HUES64 (cell line): Measurements from ENCODE around the gene MARCHF11.

ENCODE experiments used
- H3K27ac ChIP-seq: 2 replicates; pipeline ENCODE4 v1.7.0; 2013; ENCODE audit warnings: low read depth, low read length, inconsistent platforms
- H3K27me3 ChIP-seq: 2 replicates; pipeline ENCODE4 v1.6.1; 2013; ENCODE audit warnings: mild to moderate bottlenecking, low read length; ENCODE audit not compliant: insufficient read depth
- H3K36me3 ChIP-seq: 2 replicates; pipeline ENCODE4 v1.6.1; 2013; ENCODE audit warnings: mild to moderate bottlenecking, low read length; ENCODE audit not compliant: insufficient read depth
- H3K4me1 ChIP-seq: 2 replicates; pipeline ENCODE4 v1.6.1; 2013; ENCODE audit warnings: mild to moderate bottlenecking, low read length, moderate library complexity; ENCODE audit not compliant: insufficient read depth
- H3K4me3 ChIP-seq: 2 replicates; pipeline ENCODE4 v1.5.1; 2013; ENCODE audit warnings: mild to moderate bottlenecking, low read length, moderate library complexity
- H3K9ac ChIP-seq: 2 replicates; pipeline ENCODE4 v1.6.1; 2013; ENCODE audit warnings: mild to moderate bottlenecking, low read depth, low read length
- H3K9me3 ChIP-seq: 2 replicates; pipeline ENCODE4 v1.6.1; 2013; ENCODE audit warnings: low read depth, low read length; ENCODE audit not compliant: insufficient read depth
- WGBS: fragments of 150-250, 120-280 bp; methylation state at CpG from one replicate; pipeline ENCODE4 v1.1.7; 2013; ENCODE audit warnings: missing lambda C conversion rate; 5-methylcytosine and 5-hydroxymethylcytosine counted together

The MARCHF11 gene

GRCh38 chr5:16134204-16134603, 45.4 kb downstream of the MARCHF11 start:
- H3K27ac ChIP-seq, result no peak overlapping the region
- WGBS, result 93% methylated on average over 3 of the region's 3 CpGs
- H3K4me3 ChIP-seq, result no peak overlapping the region
- peaks cover 26% of the 10 kb centered on the region for H3K9me3 ChIP-seq
- H3K36me3 ChIP-seq, result no peaks in the 10 kb centered on the region
- H3K9ac ChIP-seq, result no peak overlapping the region
- peaks cover 11% of the 10 kb centered on the region; the same call in 1 of the 2 replicates for H3K4me1 ChIP-seq
- no peaks in the 10 kb centered on the region for H3K27me3 ChIP-seq

DNA sequence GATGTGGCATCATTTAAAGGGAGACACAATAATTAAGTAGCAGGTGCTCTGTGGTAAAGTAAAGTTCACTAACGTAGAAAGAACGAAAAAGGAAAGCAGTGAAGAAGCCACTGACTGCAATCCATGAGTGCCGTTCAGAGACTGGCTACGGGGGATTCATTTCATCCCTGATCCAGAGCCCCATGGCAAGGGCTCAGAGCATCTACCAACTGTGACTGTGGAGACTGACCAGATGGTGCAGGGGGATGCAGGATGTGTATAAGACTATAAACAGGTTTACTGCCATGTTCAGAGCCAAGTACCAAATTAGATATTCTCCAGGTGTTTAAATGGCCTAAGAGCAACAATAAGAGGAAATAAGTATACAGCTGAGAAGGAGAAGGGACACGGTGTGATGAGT, 47.7 kb downstream of the MARCHF11 start:
- H3K9me3 ChIP-seq, result peaks cover 5% of the 10 kb centered on the region
- H3K4me1 ChIP-seq, result peaks cover 11% of the 10 kb centered on the region; the same call in 1 of the 2 replicates
- H3K27ac ChIP-seq, result no peak overlapping the region
- H3K27me3 ChIP-seq, result no peaks in the 10 kb centered on the region
- H3K4me3 ChIP-seq, result no peak overlapping the region
- H3K36me3 ChIP-seq, result no peaks in the 10 kb centered on the region
- H3K9ac ChIP-seq, result no peak overlapping the region
- WGBS, result 93% methylated on average over 5 of the region's 5 CpGs

DNA sequence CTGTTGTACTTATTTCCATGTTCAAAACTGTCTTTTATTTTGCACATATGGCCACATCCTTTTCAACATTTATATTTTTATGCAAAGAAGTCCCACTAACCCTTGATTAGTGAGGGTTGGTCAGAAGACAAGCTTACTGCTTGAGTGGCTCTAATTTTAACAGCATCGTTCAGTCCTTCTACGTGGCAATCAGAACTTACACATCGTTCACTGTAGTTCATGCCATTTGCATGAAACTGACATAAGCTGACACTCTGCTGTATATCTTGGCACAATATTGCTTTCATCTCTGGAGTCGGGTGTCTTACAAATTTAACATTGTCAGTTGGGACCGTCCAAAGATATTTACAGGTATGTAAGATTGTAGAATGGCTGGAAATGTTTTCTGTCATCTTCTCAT, 50.6 kb downstream of the MARCHF11 start:
- Histone ChIP-seq H3K4me3 (no peak overlapping the region), H3K9ac (no peak overlapping the region), H3K36me3 (no peaks in the 10 kb centered on the region), H3K27me3 (no peaks in the 10 kb centered on the region), H3K4me1 (no peaks in the 10 kb centered on the region), H3K27ac (no peak overlapping the region), H3K9me3 (peaks cover 5% of the 10 kb centered on the region; the same call in 1 of the 2 replicates)
- WGBS, result 95% methylated on average over 5 of the region's 5 CpGs

DNA sequence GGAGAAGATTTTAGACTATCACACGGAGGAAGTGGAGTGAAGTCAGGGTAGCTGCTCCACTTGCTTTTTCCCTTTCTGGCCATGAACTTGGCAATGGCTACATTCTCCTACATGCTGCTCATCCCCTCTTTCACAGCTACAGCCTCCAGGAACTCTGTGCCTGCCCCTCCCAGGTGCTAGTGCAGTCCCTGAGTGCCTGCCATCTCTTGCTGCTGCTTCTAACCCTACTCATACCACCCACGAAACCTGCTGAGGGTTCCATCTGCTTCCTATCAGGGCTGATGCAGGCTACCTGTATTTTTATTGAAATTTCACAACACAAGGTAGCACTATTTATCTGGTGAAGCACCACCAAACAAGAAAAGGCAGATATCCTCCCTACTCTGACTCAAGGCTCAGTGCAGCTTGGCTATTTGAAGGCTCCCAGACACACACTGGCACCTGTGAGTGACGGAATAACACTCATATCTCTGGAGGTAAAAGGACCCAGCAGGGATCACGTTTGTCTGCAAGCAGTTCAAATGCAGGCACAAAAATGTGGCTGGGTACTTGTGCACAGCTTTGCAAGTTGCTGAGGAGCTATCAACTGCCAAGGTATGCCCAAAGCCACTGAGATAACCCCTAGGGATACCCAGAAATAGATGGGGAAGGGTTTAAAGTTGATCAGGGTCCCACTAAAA, 51.6 kb downstream of the MARCHF11 start:
- no peaks in the 10 kb centered on the region for H3K27me3 ChIP-seq
- no peaks in the 10 kb centered on the region for H3K4me1 ChIP-seq
- H3K27ac ChIP-seq, result no peak overlapping the region
- 85% methylated on average over 4 of the region's 4 CpGs for WGBS
- H3K4me3 ChIP-seq, result no peak overlapping the region
- no peaks in the 10 kb centered on the region for H3K9me3 ChIP-seq
- H3K9ac ChIP-seq, result no peak overlapping the region
- H3K36me3 ChIP-seq, result no peaks in the 10 kb centered on the region

- Histone ChIP-seq H3K27ac (no peak overlapping the region), H3K4me3 (no peak overlapping the region), H3K27me3 (no peaks in the 10 kb centered on the region), H3K9me3 (0 out of 2 replicates have a peak, but pooled peaks cover 4% of the 10 kb centered on the region), H3K36me3 (no peaks in the 10 kb centered on the region), H3K4me1 (no peaks in the 10 kb centered on the region), H3K9ac (no peak overlapping the region)
- WGBS, result 95% methylated on average over 3 of the region's 3 CpGs
Measured at GRCh38 chr5:16120579-16120978, 59.0 kb downstream of the MARCHF11 start.

- H3K9ac ChIP-seq, result no peak overlapping the region
- H3K36me3 ChIP-seq, result no peaks in the 10 kb centered on the region
- H3K27me3 ChIP-seq, result no peaks in the 10 kb centered on the region
- no peak overlapping the region for H3K4me3 ChIP-seq
- H3K9me3 ChIP-seq, result 0 out of 2 replicates have a peak, but pooled peaks cover 4% of the 10 kb centered on the region
- no peaks in the 10 kb centered on the region for H3K4me1 ChIP-seq
- H3K27ac ChIP-seq, result no peak overlapping the region
- 96% methylated on average over 4 of the region's 4 CpGs for WGBS
Measured at GRCh38 chr5:16119790-16120189, 59.8 kb downstream of the MARCHF11 start.

- H3K9me3 ChIP-seq, result peaks cover 9% of the 10 kb centered on the region
- H3K27me3 ChIP-seq, result no peaks in the 10 kb centered on the region
- no peak overlapping the region for H3K4me3 ChIP-seq
- no peaks in the 10 kb centered on the region for H3K4me1 ChIP-seq
- WGBS, result 93% methylated on average over 8 of the region's 8 CpGs
- H3K9ac ChIP-seq, result no peak overlapping the region
- H3K27ac ChIP-seq, result no peak overlapping the region
- H3K36me3 ChIP-seq, result no peaks in the 10 kb centered on the region
Measured at GRCh38 chr5:16115140-16115539, 64.5 kb downstream of the MARCHF11 start.

DNA sequence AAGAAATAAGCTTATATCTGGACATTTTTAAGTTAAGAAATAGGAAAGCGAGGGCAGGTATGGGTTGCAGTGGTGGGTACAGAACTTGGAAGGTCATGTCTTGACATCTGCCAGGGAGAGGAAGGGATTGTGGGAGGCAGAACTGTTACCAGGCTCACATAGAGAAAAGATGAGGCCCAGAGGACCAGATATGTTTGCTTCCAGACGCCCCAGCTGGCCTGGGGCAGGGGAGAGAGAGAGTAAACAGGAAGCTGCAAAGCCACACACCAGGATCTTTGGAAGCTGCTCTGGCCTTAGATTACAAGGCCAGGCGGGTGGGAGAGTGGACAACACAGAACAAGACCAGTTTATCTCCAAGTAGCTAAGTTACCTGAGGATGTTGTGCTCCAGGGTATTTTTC, 71.2 kb downstream of the MARCHF11 start:
- Histone ChIP-seq H3K9me3 (peaks cover 9% of the 10 kb centered on the region), H3K27me3 (no peaks in the 10 kb centered on the region), H3K36me3 (no peaks in the 10 kb centered on the region), H3K4me3 (no peak overlapping the region), H3K4me1 (peaks cover 9% of the 10 kb centered on the region; the same call in 1 of the 2 replicates), H3K9ac (no peak overlapping the region), H3K27ac (no peak overlapping the region)
- 88% methylated on average over 3 of the region's 3 CpGs for WGBS

DNA sequence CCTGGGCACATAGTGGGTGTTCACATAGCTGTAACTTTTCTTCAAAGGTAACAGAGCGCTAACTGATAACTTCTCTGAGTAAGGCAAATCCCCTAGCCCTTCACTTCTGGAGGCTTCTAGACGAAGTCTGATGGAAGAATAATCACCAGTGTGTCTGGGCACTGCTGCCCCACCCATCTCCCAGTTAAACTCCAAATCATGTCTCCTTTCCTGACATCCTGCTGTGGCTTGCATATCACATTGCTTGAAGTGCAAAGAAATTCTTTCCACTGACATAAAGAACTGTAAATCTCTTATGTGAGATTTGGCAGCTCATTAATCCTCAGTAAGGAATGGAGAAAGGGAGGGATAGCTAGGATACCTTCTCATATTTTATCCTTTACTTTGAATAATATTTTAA, 74.6 kb downstream of the MARCHF11 start:
- 73% methylated on average over 2 of the region's 2 CpGs for WGBS
- H3K9ac ChIP-seq, result no peak overlapping the region

DNA sequence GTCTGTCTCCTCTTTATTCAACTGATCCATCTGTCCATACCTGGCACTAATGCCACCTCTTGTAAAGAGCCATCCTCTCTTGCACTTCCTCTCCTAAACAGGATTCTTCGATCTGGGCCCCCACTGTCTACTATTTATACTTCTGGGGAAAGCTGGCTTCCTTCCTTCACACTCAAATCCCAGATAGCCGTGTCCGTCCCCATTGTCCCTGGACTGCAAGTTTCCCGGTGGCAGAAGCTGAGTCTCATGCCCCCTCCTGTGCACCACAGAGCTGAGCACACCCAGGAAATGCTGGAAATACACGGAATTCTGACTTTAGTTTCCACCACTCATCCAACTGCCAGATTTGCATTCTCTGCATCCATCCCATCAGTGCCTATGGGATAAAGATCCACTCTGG, 84.0 kb downstream of the MARCHF11 start:
- H3K9me3 ChIP-seq, result no peaks in the 10 kb centered on the region
- H3K9ac ChIP-seq, result no peak overlapping the region
- no peaks in the 10 kb centered on the region for H3K36me3 ChIP-seq
- H3K27ac ChIP-seq, result no peak overlapping the region
- 78% methylated on average over 5 of the region's 5 CpGs for WGBS
- no peaks in the 10 kb centered on the region for H3K4me1 ChIP-seq
- H3K4me3 ChIP-seq, result no peak overlapping the region
- H3K27me3 ChIP-seq, result no peaks in the 10 kb centered on the region

More for the DNA sequence above, 74.6 kb downstream of the MARCHF11 start:
- peaks cover 4% of the 10 kb centered on the region; the same call in 1 of the 2 replicates for H3K9me3 ChIP-seq
- H3K36me3 ChIP-seq, result no peaks in the 10 kb centered on the region
- H3K27ac ChIP-seq, result no peak overlapping the region
- peaks cover 9% of the 10 kb centered on the region; the same call in 1 of the 2 replicates for H3K4me1 ChIP-seq
- no peaks in the 10 kb centered on the region for H3K27me3 ChIP-seq
- no peak overlapping the region for H3K4me3 ChIP-seq

DNA sequence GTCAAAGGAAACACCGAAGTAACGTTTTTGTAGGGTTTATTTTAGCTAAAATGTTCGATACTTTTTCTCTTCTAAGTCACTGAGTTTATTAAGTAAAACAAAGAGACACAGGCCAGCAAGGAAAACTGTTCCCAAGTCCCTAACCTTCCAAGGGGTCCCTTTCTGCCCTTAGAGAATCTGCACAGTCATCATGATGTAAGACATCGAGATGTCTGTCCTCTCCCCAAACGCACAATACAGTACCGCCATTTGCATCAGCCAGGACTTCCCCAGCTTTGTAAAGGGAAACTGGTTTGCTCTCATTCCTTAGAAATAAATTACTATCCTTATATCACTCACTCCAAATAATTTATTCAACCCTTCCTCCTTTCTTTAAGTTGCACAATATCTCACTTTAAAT, 89.3 kb downstream of the MARCHF11 start:
- no peaks in the 10 kb centered on the region for H3K4me1 ChIP-seq
- H3K27ac ChIP-seq, result no peak overlapping the region
- 93% methylated on average over 6 of the region's 6 CpGs for WGBS

More for the DNA sequence above, 89.3 kb downstream of the MARCHF11 start:
- H3K9me3 ChIP-seq, result no peaks in the 10 kb centered on the region
- H3K9ac ChIP-seq, result no peak overlapping the region
- H3K27me3 ChIP-seq, result no peaks in the 10 kb centered on the region
- H3K36me3 ChIP-seq, result no peaks in the 10 kb centered on the region
- H3K4me3 ChIP-seq, result no peak overlapping the region
